SK-N-DZ (cell line): ENCODE measurements around the gene CXCR2. TPM values are rescaled to one million over a fixed set of nuclear protein-coding genes. Genes with fewer than 3 reads are reported as not detected.
"Not testable (repeated sequence)": the region's sequence is repeated elsewhere in the genome, so short reads cannot be mapped to it uniquely, and the experiment has no call there.

Experiments
- DNase-seq: peaks from one replicate; pipeline ENCODE4 v3.0.0-alpha.2; 2015; ENCODE audit warnings: low spot score
- polyA plus RNA-seq, 2 experiments: library from polyadenylated mRNA; depleted of rRNA; stranded (reverse); fragments of >200 nt; gene quantifications; 2 replicates each; pipeline ENCODE4 v1.2.3, GENCODE V29; 2014

Gene CXCR2
- not detected in 2 replicates for polyA plus RNA-seq (2014; cell fraction: cytosol; rRNA removed)
- polyA plus RNA-seq (2014; cell fraction: nucleus; rRNA removed): not detected in 2 replicates

DNA sequence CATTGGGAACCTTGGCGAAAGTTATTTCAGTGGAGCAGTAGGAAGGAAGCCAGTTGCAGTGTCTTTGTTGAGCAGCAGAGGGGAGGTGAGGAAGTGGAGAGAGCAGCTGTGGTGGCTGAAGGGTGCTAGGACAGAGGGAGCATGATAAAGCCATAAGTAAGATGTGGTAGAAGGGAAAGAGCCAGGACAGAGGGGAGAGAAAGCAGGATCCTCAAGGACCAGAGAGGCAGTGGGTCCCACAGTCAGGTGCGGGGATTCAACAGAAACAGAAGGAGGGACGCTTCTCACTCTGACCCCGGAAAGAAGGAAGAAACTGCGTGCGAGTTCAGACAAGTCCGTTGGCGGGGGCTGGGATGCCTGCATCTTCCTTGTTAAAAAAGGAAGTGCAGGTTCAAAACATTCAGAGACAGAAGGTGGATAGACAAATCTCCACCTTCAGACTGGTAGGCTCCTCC lies at the start of gene CXCR2:
Gene CXCR2, plus strand, starts transcription at position 403 of the 455 bp plus-strand sequence. CDS start 8,774 bp downstream, outside the sequence.
- DNase-seq: no peak

DNA sequence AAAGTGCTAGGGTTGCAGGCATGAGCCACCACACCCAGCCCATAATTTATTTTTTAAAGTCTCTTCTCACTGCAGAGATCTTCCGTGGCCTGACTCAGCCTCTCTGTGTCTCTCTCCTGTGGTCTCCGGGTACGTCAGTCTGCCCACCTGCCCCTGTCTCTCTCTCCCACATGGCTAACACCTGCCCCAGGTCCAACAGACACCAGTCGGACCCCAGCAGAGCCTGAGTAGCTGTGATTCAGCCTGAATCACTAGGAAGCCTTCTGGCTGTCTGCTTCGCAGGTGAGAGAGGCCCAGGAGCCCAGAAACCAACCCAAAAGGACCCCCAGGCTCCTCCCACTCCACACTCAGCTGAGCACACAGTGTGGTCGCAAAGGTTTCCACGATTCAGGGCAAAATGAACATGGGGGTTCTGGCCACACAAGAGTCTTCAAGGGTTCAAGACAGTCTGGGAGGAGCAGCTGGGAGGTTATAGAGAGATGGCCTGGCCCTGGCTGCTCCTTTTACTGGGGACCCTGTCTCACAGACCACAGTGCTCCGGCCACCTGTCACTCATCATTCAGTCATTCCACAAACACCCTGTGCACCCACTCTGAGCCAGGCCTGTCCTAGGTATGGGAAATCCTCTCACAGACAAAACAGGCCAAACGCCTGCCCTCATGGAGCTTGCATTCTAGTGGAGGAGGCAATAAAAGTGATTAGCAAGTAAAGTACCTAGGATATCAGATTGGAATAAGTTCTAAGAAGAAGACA lies 48.2 kb upstream of the CXCR2 start:
- no peak for DNase-seq

DNA sequence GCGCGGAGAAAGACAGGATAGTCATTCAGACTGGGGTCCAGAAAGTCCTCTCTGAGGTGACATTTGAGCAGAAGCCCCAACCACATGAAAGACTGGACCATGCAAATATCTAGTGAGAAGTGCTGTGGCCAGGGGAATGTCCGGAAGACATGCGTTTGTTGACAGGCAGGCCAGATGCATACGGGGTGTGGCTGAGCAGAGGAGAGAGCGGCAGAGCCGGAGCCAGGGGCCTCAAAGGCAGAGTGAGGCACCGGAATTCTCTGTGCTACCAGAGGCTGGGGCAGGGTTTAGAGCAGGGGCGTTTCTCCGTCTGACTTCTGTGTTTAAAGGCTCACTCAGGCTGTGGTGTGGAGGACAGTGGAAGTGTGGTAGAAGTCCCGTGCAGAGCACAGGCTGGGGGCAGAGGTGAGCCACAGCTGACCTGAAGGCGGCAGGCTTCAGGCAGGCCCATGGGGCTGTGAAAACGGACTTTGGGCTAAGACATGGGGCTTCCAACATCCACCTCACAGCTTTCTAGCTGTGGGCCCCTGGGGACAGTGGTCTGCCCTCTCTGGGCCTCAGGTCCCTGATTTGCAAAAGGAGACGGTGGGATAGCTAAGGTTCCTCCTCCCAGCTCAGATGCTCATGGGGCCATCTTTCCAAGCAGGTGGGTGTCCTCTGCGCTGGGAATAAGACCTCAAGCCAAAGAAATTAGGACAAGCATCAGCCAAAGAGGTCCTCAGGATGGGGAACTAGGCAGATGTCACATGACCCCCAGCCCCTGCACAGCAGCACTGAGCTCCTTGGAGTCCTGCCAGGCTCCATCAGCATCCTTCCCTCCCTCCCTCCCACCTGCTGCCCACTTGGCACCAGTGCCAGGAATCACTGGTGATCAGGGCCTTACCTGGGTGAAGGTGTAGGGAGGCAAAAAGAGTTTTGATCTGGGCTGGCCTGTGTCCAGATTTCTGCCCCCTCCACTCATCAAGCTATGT lies 45.6 kb upstream of the CXCR2 start:
- no peak for DNase-seq

DNA sequence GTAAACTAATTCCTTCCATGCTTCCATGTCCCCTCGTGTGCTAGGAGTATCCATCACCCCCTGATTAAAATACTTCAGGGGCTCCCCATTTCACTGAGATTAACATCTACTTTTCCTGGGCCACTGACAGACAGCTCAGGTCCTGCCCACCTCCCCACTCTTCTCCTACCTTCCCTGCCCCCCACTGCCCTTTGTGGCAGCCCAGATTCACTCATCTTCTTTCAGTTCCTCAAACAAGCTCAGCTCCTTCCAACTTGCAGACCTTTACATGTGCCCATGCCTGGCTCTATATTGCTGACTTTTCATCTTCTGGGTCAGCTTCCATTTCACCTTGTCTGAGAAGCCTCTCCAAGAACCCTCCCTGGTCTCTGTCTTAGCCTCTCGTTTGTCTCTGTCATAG lies 44.8 kb upstream of the CXCR2 start:
- no peak for DNase-seq

DNA sequence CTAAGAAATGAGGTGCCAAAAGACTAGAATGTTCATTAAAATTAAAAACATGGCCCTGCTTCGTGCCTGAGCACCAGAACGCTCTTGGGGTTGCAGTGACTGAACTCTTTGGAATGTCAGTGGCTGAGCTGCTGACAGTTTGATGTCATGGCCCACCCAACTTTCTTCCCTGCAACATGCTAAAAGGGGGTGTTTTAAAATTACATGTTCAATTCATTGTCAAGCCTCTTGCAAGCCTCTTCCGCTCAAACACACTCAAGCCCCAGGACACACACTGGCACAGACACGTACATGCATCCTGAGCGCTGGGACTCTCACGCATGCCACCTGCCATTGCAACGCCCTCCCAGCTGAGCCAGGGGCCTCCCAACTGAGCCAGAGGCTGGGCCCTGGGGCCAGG lies 44.1 kb upstream of the CXCR2 start:
- no peak for DNase-seq

DNA sequence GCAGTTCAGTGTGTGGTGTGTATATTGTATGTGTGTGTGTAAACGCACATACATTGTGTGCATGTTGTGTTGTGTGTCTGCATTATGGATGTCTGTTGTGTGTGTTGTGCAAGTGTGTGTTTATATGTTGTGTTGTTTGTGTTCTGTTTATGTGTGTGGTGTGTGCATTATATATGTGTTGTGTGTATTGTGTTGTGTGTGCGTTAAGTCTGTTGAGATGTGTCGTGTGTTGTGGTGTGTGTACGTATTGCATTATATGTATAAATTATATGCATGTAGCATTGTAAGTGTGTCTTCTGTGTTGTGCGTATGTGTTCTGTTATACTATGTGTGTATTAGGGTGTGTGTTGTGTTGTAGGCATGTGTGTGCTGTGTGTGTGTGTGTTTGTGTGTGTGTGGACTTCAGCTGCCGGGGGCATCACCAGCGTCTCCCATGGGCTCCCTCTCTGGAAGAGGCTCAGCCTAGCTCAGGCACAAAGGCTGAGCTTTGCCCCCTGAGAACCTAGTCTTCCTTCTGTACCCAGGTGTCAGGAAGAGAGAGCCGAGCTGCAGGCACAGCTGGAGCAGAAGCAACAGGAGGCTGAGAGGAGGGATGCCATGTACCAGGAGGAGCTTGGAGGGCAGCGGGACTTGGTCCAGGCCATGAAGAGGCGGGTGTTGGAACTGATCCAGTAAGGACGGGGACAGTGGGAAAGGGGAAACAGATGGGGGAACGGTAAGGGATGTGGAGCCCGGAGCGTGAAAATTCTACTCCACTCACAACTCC lies 43.1 kb upstream of the CXCR2 start:
- no peak for DNase-seq

DNA sequence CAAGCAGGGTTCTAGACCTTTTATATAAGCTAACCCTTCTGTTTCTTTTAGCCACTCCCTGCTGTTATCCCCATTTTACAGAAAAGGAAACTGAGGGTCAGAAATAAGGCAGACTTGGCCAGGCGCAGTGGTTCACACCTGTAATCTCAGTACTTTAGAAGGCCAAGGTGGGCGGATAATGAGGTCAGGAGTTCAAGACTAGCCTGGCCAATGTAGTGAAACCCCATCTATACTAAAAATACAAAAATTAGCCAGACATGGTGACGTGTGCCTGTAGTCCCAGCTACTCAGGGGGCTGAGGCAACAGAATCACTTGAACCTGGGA lies 42.5 kb upstream of the CXCR2 start:
- no peak for DNase-seq

DNA sequence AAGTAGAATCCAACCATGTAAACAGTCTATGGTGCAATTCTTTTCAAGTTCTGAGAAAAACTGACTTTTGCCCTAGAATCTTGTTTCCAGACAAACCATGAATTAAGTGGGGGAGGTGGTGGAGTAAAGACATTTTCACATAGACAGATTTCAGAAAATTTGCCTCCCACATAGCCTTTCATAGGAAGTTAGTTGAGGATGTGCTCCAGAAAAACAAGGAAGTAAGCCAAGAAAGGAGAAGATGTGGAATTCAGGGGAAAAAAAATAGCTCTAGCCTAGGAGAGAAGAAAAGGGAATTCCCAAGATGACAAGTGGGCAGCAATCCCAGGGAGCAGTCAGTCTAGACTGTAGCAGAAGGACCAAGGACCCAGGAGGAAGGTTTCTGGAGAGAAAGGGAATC lies 39.4 kb upstream of the CXCR2 start:
- no peak for DNase-seq

DNA sequence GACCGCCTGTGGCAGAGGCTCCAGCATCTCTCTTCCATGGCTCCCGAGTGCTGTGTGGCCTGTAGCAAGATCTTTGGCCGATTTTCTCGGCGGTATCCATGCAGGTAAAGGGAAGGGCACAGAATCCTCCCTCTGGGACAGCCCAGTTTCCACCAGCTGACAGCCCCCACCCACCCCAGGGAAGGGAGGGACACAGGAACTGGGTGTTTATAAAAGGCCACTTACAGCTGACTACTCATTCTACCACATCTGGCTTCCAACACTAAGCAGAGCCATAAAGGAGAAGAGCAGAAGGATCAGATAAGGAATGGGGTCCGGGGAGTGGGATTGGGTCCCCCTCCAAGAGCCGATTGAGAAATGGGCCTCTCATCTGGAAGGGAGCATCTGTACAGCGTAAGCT lies 36.6 kb upstream of the CXCR2 start:
- DNase-seq: no peak

DNA sequence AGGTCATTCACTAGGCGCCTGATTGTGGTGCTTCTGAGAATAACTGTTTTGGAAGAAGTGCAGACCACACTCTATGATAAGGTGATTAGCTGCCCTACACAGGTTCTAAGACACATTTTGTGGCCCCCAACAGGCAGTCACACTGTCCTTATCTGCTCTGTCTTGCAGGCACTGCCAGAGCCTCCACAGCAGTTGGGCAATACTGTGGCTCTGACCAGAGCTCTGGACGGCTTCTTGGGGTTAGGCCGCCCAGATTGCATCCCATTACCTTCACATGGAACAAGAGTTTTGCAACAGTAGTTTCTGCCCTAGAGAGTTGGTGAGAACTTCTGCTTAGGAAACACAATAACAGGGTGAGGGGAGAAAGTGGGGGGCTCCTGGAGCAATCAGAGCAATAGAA lies 34.1 kb upstream of the CXCR2 start:
- no peak for DNase-seq

DNA sequence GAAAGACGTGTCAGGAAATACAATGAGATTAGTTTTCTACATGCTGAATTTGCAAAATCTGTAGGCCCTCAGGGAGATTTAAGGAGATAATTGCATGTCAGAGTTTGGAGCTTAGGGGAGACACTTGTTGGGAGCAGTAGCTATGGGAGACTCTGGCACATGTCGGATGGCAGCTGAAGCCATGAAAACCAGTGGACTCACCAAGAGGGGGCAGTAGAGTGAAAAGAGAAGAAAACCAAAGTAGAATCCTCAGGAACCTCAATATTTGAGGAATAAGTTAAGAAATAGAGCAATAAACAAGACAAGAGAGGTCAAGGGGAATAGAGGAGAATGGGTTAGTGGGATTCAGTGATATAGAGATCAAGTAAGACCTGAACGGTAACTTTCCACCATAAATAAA lies 31.9 kb upstream of the CXCR2 start:
- no peak for DNase-seq

DNA sequence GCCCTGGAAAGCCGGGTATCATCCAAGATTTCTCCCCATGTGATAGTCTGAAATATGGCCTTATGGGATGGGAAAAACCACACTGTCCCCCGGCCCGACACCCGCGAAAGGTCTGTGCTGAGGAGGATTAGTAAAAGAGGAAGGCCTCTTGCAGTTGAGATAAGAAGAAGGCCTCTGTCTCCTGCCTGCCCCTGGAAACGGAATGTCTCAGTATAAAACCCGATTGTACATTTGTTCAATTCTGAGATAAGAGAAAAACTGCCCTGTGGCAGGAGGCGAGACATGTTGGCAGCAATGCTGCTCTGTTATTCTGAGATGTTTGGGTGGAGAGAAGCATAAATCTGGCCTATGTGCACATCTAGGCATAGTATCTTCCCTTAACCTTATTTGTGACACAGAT lies 30.0 kb upstream of the CXCR2 start:
- no peak for DNase-seq

DNA sequence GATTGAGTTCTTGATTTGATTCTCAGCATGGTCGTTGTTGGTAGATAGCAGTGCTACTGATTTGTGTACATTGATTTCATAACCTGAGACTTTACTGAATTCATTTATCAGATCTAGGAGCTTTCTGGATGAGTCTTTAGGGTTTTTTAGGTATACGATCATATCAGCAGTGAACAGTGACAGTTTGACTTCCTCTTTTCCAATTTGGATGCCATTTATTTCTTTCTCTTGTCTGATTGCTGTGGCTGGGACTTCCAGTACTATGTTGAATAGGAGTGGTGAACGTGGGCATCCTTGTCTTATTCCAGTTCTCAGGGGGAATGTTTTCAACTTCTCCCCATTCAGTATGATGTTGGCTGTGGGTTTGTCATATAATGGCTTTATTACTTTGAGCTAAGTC lies 27.9 kb upstream of the CXCR2 start:
- no peak for DNase-seq

DNA sequence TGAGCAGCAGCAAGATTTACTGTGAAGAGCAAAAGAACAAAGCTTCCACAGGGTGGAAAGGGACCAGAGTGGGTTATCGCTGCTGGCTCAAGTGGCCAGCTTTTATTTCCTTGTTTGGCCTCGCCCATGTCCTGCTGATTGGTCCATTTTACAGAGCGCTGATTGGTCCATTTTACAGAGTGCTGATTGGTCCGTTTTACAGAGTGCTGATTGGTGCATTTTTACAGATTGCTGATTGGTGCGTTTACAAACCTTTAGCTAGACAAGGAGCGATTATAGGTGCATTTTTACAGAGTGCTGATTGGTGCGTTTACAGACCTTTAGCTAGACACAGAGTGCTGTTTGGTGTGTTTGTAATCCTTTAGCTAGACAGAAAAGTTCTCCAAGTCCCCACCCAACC lies 17.0 kb upstream of the CXCR2 start:
- DNase-seq: not testable (repeated sequence)

DNA sequence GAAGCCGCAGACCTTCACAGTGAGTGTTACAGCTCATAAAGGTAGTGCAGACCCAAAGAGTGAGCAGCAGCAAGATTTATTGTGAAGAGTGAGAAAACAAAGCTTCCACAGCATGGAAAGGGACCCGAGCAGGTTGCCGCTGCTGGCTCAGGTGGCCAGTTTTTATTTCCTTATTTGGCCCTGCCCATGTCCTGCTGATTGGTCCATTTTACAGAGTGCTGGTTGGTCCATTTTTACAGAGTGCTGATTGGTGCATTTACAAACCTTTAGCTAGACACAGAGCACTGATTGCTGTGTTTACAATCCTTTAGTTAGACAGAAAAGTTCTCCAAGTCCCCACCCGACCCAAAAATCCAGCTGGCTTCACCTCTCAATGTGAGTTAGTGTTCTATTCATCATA lies 4.0 kb upstream of the CXCR2 start:
- DNase-seq: not testable (repeated sequence)

DNA sequence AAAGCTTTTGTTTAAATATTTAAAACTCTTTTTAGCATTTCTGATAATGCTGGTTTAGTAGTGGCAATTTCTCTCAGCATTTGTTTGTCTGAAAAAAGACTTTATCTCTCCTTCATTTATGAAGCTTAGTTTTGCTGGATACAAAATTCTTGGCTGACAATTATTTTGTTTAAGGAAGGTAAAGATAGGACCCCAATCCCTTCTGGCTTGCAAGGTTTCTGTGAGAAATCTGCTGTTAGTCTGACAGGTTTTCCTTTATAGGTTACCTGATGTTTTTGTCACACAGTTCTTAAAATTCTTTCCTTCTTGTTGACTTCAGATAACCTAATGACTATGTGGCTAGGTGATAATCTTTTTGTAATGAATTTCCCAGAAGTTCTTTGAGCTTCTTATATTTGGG lies 3.5 kb upstream of the CXCR2 start:
- DNase-seq: not testable (repeated sequence)

DNA sequence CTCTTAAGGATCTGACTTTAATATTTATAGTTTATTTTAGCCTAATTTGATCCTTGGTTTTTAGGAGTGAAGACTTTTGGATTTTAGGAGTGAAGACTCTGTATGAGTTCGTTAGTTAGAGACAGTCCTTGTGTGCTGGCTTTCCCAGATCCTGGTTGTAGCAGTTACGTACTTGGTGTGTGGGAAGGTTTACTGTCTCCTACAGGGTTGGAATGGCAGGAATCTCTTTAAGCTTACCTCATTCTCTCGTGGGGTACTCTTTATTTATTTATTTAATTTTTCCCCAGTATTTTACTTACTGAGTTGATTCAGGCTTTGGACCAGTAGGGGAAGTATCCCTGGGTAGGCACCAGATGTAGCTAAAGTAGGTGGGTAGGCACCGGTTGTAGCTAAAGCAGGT lies 1.8 kb upstream of the CXCR2 start:
- DNase-seq: no peak

DNA sequence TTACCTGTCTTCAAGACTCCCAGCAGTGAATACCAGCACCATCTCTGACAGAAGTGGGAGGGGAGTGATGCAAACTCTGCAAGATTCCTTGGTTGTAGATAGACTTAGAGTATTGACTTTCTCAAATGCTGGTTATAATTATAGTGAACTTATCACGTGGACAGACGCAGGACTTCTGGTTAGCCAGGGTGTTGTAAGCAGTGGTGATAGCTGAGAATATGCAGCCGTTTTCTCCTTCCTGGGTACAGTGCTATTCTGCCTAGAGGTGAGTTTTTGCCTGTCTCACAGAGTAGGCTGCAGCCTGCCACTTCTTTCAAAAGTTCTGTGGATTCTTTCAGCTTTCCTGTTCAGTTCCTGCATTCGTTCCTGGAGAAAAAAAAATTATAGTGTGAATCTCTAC lies 733 bp upstream of the CXCR2 start:
- no peak for DNase-seq

DNA sequence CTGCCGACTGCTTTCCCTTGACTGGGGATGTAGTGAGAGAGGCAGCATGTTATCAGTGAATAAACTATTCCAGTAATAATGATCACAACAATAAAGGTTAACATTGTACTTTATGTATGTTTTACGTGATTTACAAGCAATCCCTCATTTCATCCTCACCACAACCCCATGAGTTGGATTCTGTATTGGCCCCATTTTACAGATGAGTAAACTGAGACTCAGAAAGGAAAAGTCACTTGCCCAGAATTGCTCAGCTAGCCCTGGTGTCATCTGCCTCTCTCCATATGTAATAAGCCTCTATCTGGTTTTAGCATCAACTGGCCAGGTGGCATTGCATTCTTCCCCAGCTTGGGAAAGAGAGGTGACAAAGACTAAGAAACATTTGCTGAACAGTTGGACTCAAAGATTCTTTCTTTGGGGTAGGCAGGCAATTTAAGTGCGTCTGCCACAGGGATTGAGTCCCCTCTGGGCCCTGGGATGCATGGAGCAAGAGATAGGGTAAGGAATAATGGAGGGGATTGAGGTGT lies 2.2 kb downstream of the CXCR2 start:
- no peak for DNase-seq

DNA sequence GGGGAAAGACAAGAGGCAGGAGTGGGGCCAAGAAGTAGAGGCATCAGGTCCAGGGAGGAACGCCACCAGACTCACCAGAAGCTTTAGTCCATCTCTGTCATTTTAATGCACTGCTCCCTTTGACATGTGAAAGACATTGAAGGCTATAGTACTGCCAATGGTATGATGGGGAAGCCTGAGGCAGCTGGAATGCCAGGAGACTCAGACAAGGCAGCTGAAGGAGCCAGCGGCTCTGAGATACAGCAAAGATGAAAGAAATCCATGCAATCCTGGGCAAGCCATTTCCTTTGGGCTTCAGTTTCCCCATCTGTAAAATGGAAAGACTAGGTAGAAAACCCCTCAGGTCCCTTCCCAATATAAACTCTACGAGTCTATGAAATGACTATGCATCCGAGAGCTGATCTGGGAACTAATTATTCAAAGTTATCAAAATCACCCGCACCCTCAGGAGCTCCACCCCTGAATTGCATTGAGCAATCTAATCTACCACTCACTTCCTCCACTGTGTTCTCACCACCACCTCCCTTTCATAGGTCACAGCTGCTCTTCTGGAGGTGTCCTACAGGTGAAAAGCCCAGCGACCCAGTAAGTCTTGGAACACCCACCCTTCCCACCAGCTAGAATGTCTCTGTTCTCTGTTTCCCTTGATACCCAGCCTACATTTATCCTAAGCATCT lies 3.1 kb downstream of the CXCR2 start:
- no peak for DNase-seq
